ENCODE data around the gene VGLL4. TPM values are rescaled to one million over a fixed set of nuclear protein-coding genes. Genes with fewer than 3 reads are reported as not detected.

The VGLL4 gene
- total RNA-seq, 1 experiment from 2014 or later, result 42.1 TPM

- no peak overlapping the region for H4K8ac ChIP-seq (replicated peaks; ENCODE audit: insufficient read length, low read depth, low read length)
- WGBS (ENCODE audit: extremely low coverage, insufficient read length, low lambda C conversion rate), result no CpG with 5 or more reads among the region's 11 CpGs
- H2BK20ac ChIP-seq (ENCODE audit: low read depth, low read length, poor library complexity, severe bottlenecking), result no peak overlapping the region
- H4K91ac ChIP-seq (ENCODE audit: insufficient read length, low read depth, low read length), result no peak overlapping the region
- DNase-seq, result no peak
- H3T11ph ChIP-seq (ENCODE audit: low read length), result no peak overlapping the region
- peak overlapping the region; percentile 78 to 96 (median 83); a peak in 5 of 7 replicates for H3K27ac Mint-ChIP-seq
- H3K79me1 ChIP-seq (ENCODE audit: insufficient read depth, low read depth, low read length, poor library complexity, severe bottlenecking), result peaks cover 3% of the 10 kb centered on the region
- no peak overlapping the region for H3K14ac ChIP-seq (ENCODE audit: insufficient read depth, low read length)
- no peaks in the 10 kb centered on the region for H3K27me3 Mint-ChIP-seq (ENCODE audit: low read depth)
- no peak overlapping the region for H2AK5ac ChIP-seq (ENCODE audit: insufficient read length, low read length)
- peaks cover 13% of the 10 kb centered on the region; the same call in 1 of the 2 replicates for H3K4me1 ChIP-seq (ENCODE audit: insufficient read depth, low read length)
- H3K9me3 ChIP-seq (ENCODE audit: control insufficient read depth, low read depth, low read length), result no peaks in the 10 kb centered on the region
- H3K23me2 ChIP-seq (ENCODE audit: insufficient read length, low read depth, low read length, poor library complexity, severe bottlenecking), result no peaks in the 10 kb centered on the region
- H3K4me1 Mint-ChIP-seq, result peaks cover 64 to 68% of the 10 kb centered on the region in 2 experiments
- no peak for TF ChIP-seq CTCF (conservative IDR thresholded peaks at IDR 0.05)
- no peak overlapping the region for H2BK5ac ChIP-seq (ENCODE audit: insufficient read length, low read length)
- H3K27me3 ChIP-seq (ENCODE audit: insufficient read depth, low read length), result no peaks in the 10 kb centered on the region
- no peak overlapping the region for H3K18ac ChIP-seq (ENCODE audit: insufficient read length, low read depth, low read length)
- H4K5ac ChIP-seq (ENCODE audit: insufficient read length, low read depth, low read length), result no peak overlapping the region
- H3K79me2 ChIP-seq (ENCODE audit: insufficient read depth, low read length), result peaks cover 12% of the 10 kb centered on the region; the same call in 1 of the 2 replicates
- no peak overlapping the region for H3K4me2 ChIP-seq (ENCODE audit: insufficient read depth, insufficient read length, low read length)
- no peak overlapping the region for H2AFZ ChIP-seq (ENCODE audit: low read length)
- no peak overlapping the region for H3K23ac ChIP-seq (ENCODE audit: insufficient read length, low read depth, low read length)
- no peak overlapping the region for H3K27ac ChIP-seq (ENCODE audit: insufficient read length, low read depth, low read length)
- no peak overlapping the region for H3K56ac ChIP-seq (ENCODE audit: insufficient read length, low read depth, low read length)
- no peak overlapping the region for H2BK12ac ChIP-seq (ENCODE audit: insufficient read length, low read depth, low read length)
- H4K20me1 ChIP-seq (ENCODE audit: control insufficient read depth, insufficient read depth, insufficient read length), result no peaks in the 10 kb centered on the region
- H3K36me3 Mint-ChIP-seq (ENCODE audit: insufficient read depth in 1 of 3, low read depth in 3 of 3), result peaks cover 22 to 42% (median 32%) of the 10 kb centered on the region in 3 experiments
- peaks cover 0 to 7% of the 10 kb centered on the region in 2 experiments; a peak in 2 of 5 replicates for H3K9me3 Mint-ChIP-seq
- H3K4ac ChIP-seq (ENCODE audit: low read depth, low read length), result no peak overlapping the region
- no peak overlapping the region for H2BK120ac ChIP-seq (ENCODE audit: low read depth, low read length, poor library complexity, severe bottlenecking)
- H3K9ac ChIP-seq (ENCODE audit: extremely low read depth, insufficient read length, low read length), result no peak overlapping the region
- H2BK15ac ChIP-seq (ENCODE audit: low read depth, low read length), result no peak overlapping the region
- peak overlapping the region in 1 of 2 experiments; percentile 38; a peak in 1 of 5 replicates for H3K4me3 Mint-ChIP-seq
Measured at GRCh38 chr3:11602239-11602840, 41.4 kb downstream of the VGLL4 start.

Data from H9 (cell line).